ENCODE results near the gene CDCA5.

The CDCA5 gene

GRCh38 chr11:65118097-65118837, 34.4 kb upstream of the CDCA5 start:
- no peak for DNase-seq (ENCODE audit: low read depth)
- TF ChIP-seq, protein P1, sequence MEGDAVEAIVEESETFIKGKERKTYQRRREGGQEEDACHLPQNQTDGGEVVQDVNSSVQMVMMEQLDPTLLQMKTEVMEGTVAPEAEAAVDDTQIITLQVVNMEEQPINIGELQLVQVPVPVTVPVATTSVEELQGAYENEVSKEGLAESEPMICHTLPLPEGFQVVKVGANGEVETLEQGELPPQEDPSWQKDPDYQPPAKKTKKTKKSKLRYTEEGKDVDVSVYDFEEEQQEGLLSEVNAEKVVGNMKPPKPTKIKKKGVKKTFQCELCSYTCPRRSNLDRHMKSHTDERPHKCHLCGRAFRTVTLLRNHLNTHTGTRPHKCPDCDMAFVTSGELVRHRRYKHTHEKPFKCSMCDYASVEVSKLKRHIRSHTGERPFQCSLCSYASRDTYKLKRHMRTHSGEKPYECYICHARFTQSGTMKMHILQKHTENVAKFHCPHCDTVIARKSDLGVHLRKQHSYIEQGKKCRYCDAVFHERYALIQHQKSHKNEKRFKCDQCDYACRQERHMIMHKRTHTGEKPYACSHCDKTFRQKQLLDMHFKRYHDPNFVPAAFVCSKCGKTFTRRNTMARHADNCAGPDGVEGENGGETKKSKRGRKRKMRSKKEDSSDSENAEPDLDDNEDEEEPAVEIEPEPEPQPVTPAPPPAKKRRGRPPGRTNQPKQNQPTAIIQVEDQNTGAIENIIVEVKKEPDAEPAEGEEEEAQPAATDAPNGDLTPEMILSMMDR (conservative IDR thresholded peaks at IDR 0.05; ENCODE audit: low read depth, low read length): no peak
- no peak overlapping the region for H3K4me3 ChIP-seq (ENCODE audit: low read depth, low read length)

DNA sequence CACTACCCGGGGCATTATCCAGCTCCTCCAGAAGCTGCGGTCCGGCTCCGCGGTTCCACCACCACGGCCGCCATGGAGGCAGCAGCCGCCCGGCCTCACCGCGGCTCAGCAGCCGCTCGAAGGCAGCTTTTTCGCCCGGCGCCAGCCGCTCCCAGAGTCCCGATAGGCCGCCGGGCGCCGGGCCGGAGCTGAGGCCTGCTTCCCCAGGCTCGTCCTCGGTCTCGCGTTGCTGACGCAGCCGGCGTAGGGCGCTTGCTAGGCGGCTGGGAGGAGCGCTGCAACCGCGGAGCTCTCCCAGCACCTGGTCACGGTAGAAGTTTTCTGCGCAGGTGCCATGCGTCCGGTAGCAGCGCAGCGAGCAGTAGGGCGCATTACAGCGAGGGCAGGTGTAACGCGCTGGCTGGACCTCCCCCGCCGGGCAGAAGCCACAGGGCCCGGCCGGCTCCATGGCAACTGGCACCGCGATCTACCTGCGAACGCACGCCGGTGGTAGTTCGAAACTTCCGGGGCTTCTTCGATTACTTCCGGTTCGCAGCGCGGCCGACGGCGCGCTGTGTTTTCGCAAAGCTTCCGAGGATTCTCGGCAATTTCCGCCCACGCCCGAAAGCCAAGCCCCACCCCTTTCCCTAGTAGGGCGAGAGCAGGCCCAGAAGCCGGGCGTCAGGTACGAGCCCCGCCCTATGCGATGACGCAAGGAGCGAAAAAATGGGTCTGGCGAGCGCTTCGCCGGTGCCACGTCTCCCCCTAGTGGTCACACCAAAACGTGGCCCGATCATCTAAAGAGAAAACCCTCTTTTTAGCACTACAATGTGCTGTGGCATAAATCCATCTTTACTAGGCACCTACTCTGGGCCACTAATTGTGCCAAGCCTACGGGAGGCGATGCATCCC, 33.6 kb upstream of the CDCA5 start, which contains the start of gene ZNHIT2:
ZNHIT2 (minus strand) TSS at position 496 of the 891 bp plus-strand sequence; CDS start at position 448, 48 bp downstream.
- TF ChIP-seq, protein P1 (conservative IDR thresholded peaks at IDR 0.05; ENCODE audit: low read depth, low read length): peak; percentile 91
- DNase-seq (ENCODE audit: low read depth): peak; percentile 99
- peak within 1 kb of the TSS; percentile 94 for H3K4me3 ChIP-seq (ENCODE audit: low read depth, low read length)

DNA sequence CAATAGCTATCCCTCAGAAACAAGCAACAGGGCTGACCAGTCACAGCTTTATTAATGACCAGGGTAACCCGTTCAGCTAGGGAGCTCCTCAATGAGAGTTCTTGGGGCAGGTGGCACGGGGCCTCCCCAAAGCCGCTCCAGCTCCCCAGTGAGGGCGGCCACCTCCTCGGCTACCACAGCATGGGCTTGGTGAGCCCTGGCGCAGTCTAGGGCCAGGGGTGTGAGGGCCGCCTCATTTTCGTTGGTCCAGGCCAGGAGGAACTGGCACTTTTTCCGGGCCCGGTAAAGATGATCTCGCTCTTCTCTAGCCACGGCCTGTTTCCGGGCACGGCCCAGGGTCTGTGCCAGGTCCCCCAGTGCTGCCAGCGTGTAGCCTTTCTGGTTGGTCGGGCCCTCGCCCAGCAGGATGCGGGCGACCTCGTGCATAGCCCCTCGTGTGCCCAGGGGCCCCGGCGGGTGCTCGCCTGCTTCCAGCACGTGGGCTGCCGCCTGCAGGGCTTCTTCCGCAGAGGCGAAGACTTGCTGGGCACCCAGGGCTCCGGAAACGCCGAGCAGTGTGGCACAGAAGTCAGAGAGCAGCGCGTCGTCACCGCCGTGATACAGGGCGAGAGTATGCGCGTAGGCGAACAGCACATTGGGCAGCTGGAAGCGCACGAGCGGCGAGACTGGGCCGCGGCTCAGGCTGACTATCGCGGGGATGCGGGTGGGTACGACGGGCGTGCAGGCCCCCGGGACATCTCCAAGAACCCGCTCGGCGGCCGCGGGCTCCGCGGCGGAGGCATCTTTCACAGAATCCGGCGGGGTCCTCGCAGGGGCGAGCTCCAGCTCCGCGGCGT, 32.7 kb upstream of the CDCA5 start:
- DNase-seq (ENCODE audit: low read depth): peak; percentile 65
- H3K4me3 ChIP-seq (ENCODE audit: low read depth, low read length): peak overlapping the region; percentile 94
- TF ChIP-seq, protein P1 (conservative IDR thresholded peaks at IDR 0.05; ENCODE audit: low read depth, low read length): no peak

GRCh38 chr11:65115361-65116082, 31.7 kb upstream of the CDCA5 start:
- DNase-seq (ENCODE audit: low read depth): no peak
- no peak overlapping the region for H3K4me3 ChIP-seq (ENCODE audit: low read depth, low read length)
- TF ChIP-seq, protein P1 (conservative IDR thresholded peaks at IDR 0.05; ENCODE audit: low read depth, low read length): no peak

DNA sequence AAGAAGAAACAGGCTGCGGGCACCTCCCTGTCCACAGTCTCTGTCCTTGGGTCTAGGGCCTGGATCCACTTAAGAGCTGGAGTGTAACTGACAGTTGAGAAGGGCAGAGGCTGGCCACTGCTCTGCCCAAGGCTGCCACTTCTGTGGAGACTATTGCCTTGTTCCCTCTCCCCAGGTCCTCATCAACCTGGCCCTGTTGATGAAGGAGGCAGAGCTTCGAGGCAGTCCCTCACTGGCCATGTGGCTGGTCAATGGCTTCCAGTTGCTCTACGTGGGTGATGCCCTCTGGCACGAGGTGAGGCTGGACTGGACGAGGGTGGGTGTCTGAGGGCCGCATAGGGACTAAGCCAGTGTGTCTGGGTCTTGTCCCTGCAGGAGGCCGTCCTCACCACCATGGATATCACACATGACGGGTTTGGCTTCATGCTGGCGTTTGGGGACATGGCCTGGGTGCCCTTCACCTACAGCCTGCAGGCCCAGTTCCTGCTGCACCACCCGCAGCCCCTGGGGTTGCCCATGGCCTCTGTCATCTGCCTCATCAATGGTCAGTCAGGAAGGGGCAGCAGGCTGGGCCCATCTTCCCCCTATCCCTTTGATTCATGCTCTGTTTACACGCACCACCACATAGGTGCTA, 30.8 kb upstream of the CDCA5 start:
- TF ChIP-seq, protein P1 (conservative IDR thresholded peaks at IDR 0.05; ENCODE audit: low read depth, low read length): no peak
- H3K4me3 ChIP-seq (ENCODE audit: low read depth, low read length): no peak overlapping the region
- no peak for DNase-seq (ENCODE audit: low read depth)

DNA sequence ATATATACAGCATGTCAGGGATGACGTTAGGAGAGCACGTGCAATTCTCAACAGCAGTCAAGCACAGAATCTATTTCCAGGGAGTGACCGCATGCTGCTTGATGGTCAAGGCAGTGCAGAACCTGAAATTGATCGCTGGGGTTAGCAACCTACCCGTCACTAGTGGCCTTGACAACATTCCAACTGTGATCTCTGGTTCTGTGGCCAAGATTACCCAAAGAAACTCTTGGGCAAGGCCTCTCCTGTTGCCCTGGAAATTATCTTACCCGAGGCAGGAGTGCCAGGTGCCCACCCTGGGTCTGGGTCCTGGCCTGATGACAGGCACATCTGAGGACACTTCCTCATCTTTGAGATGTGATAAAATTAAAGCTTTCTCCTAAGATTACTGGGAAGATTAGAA, 30.0 kb upstream of the CDCA5 start:
- no peak for DNase-seq (ENCODE audit: low read depth)

More for the DNA sequence above, 30.0 kb upstream of the CDCA5 start:
- no peak overlapping the region for H3K4me3 ChIP-seq (ENCODE audit: low read depth, low read length)
- TF ChIP-seq, protein P1 (conservative IDR thresholded peaks at IDR 0.05; ENCODE audit: low read depth, low read length): no peak

Measured in choroid plexus epithelial cell (primary cell).